GM10248 (cell line): ENCODE measurements around the gene MYH7.
A peak's percentile ranks its signal among the peaks of the same experiment; 100 is the strongest.

Source experiments
- CTCF ChIA-PET: fragments of 300-600 bp; sonication (Branson Sonifier 250); formaldehyde crosslinking; extraction: SDS; loops from one replicate; lab custom pipeline; 2021; ENCODE audit warnings: antibody characterized with exemption; lab: Yijun Ruan, JAX
- POLR2A ChIA-PET: fragments of 350-650 bp; sonication (Branson Sonifier 250); formaldehyde crosslinking; extraction: SDS; loops from one replicate; lab custom pipeline; 2020; ENCODE audit warnings: antibody characterized with exemption; lab: Yijun Ruan, JAX
- DNase-seq: peaks from one replicate; pipeline ENCODE4 v3.0.0; 2012; ENCODE audit errors: extremely low spot score
- TF ChIP-seq, protein P1 (sequence below): IDR thresholded peaks from 2 replicates; pipeline ENCODE4 v1.5.1; 2012; ENCODE audit warnings: mild to moderate bottlenecking, low read depth; ENCODE audit errors: extremely low read depth, missing control alignments, control extremely low read depth

The MYH7 gene

DNA sequence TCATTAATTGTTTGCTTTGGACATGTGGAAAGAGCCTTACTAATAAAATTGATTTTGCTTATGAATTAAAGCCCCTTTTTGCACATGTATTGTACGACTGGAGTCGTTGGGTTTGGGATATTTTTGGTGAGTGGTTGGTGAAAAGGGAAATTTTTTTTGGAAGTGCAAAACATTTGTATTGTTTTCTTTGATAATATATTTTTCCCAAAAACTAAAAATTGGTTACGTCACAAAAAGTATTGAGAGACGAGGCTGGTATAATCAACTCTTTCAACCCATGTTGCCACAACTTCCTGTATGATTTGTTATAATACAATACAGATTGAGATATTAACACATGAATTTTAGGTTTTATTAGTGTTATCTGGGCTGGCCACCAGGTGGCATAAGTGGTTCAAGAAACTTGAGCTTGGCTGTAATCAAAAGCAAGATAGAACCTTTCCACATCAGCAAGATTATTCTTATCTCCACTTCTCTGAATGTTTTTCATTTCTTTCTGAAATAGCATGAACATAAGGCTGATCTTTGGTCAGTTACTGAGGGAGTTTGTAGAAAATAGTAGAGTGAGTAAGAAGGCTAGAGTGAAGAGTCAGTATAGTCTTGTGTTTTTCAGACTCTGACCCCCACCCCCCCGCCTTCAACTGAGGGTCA lies 42.8 kb upstream of the MYH7 start:
- peak; percentile 50 for DNase-seq
- POLR2A ChIA-PET: interaction anchor here (0.5 to 0.7 kb wide), 2 partner anchors 82 to 100 kb away, joined by 3 read pairs; no protein-coding TSS in a partner anchor
- TF ChIP-seq, protein P1, sequence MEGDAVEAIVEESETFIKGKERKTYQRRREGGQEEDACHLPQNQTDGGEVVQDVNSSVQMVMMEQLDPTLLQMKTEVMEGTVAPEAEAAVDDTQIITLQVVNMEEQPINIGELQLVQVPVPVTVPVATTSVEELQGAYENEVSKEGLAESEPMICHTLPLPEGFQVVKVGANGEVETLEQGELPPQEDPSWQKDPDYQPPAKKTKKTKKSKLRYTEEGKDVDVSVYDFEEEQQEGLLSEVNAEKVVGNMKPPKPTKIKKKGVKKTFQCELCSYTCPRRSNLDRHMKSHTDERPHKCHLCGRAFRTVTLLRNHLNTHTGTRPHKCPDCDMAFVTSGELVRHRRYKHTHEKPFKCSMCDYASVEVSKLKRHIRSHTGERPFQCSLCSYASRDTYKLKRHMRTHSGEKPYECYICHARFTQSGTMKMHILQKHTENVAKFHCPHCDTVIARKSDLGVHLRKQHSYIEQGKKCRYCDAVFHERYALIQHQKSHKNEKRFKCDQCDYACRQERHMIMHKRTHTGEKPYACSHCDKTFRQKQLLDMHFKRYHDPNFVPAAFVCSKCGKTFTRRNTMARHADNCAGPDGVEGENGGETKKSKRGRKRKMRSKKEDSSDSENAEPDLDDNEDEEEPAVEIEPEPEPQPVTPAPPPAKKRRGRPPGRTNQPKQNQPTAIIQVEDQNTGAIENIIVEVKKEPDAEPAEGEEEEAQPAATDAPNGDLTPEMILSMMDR: peak; percentile 60
- CTCF ChIA-PET: interaction anchor here (0.6 to 14.1 kb wide), 32 partner anchors 8 to 612 kb away, joined by 3 to 497 read pairs (median 4); partner anchors contain the start of genes ACIN1, AP1G2, C14orf119 and PABPN1

DNA sequence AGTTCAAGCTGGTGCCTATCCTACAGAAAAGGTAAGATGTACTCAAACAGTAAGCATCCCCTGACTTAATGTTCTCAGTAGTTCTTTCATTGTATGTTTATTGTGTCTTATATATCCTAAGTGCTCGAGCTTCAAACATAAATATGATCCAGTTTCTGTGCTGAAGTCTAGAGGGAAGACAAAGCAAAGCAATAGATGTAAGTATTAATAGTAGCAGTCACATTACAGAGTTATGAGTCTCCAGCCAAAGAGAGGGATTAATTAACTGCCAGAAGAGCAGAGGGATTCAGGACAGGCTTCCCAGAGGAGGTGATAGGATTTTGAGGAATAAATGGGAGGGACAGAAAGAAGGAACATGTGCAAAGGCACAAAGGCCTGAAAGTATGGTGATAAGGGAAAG lies 35.5 kb upstream of the MYH7 start:
- POLR2A ChIA-PET: no interaction called here
- CTCF ChIA-PET: interaction anchor here (1.1 to 3.1 kb wide), 4 partner anchors 9 to 161 kb away, joined by 3 to 24 read pairs (median 5); no protein-coding TSS in a partner anchor

DNA sequence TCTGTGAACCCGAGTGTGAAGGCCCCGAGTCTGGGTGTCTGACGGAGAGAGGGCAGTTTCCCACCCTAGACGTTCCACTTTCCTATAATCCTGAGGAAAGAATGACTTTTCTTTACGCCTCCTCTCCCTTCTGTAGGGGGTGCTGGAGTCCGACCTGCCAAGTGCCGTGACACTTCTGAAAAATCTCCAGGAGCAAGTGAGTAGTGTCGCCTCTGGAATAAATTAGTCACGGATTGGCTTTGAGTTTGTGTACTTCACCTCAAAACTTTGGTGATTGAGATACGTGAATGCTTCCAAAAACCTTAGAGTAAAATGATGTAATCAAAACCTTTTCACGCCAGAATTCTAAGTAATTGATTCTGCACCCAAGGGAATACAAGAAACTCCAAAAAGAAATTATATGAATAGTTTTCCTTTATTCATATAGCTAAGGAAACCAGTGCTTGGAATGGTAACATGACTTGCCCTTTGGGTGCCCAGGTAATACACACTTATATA lies 34.5 kb upstream of the MYH7 start:
- TF ChIP-seq, protein P1: no peak
- DNase-seq: no peak
- ChIA-PET POLR2A (no interaction called here), CTCF (interaction anchor here (0.6 to 3.1 kb wide), 3 partner anchors 11 to 149 kb away, joined by 3 to 24 read pairs (median 4); partner anchors contain the start of gene PABPN1)

More for the DNA sequence above, 35.5 kb upstream of the MYH7 start:
- no peak for DNase-seq
- TF ChIP-seq, protein P1: no peak

DNA sequence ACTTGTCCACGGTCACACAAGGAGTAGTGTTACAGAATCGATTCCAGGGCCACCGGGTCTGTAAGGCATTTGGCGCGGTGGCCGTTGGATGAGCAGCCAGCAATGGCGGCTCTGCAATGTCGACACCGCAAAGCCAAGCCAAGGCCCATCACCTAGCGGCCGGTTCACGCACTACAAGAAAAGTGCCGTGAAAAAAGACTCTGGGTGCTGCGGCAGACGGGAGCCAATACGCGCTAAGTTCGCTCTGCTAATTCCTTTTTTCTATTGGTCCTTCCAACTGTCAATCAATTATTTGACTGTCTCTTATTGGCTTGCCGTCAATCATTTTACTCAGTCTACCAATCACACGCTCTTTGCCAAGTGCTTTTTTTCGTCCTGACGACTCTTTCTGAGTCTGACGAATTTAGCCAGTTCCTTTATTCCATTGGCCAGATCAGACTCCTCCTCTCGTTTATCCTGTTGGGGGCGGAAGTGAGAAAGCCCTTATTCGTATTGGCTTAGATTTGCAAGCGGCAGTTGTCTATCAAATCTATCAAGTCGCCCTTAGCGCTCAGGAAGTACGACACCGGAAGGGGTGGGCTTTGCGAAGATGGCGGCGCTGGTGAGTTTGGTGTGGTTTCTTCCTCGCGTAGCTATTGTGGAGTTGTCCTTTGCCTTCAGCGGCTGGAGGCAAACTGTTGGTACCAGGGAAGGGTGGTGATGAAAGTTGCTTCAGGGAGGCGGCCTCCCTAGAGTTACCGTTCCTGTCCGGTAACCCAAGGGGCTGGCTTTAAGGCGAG lies 33.9 kb upstream of the MYH7 start, which contains the start of gene NGDN:
Gene NGDN (plus strand): TSS at position 577 of the 779 bp plus-strand sequence. CDS start 13 bp downstream, at position 590.
- POLR2A ChIA-PET: no interaction called here
- CTCF ChIA-PET: interaction anchor here (0.6 to 1.0 kb wide), 3 partner anchors 11 to 148 kb away, joined by 3 to 4 read pairs (median 4); partner anchors contain the start of gene PABPN1
- TF ChIP-seq, protein P1: peak; percentile 71
- DNase-seq: peak; percentile 94

DNA sequence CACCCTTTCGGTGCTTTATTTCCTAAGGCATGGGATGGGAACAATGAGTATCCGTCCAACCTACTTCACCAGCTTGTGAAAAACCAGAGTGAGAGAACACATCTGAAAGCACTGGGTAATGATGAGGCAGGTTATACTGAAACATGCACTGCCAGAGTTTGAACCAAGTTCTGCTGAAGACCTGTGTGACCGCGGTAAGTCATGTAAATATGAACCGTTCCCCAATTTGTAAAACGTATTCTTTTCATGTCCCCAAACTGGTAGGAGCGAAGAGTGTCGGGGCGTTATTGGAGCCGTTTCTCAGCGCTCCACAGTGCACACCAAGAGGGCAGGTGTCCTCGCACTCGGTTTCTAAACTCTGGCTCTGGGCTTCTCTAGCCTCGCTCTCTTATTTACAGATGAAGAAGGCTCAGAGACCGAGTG lies 33.3 kb upstream of the MYH7 start:
- ChIA-PET CTCF (interaction anchor here (0.7 to 4.2 kb wide), 9 partner anchors 9 to 148 kb away, joined by 3 to 23 read pairs (median 4); partner anchors contain the start of genes AP1G2 and PABPN1), POLR2A (no interaction called here)

More for the DNA sequence above, 33.3 kb upstream of the MYH7 start:
- DNase-seq: no peak
- TF ChIP-seq, protein P1: no peak
